ENCODE results near the gene GREB1L. TPM values are rescaled to one million over a fixed set of nuclear protein-coding genes. Genes with fewer than 3 reads are reported as not detected.

GREB1L gene
- total RNA-seq, 1 donor from 2014 or later, result 0.98 TPM

DNA sequence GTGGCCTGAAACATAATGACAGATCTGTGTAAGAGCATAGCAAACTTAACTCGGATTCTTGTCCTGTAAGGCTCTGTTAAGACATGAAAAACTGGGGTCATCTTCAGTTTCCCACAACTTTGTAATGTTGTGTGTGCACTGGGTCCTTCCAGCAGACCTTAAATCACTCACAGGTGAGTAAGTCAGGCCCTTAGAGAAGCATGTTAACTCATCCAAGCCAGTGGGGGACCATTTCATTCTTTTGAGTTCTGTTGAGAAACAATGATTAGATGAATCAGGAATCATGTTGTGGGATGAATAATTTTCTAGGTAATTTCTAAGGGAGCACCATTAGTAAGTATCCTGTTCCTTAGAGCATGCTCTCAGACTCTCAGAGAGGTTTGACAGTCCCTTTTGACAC is 191.4 kb downstream of the GREB1L start:
- Histone ChIP-seq H3K27ac (no peak overlapping the region), H3K9me3 (no peaks in the 10 kb centered on the region), H3K4me3 (no peak overlapping the region), H3K36me3 (no peaks in the 10 kb centered on the region), H3K27me3 (no peaks in the 10 kb centered on the region), H3K4me1 (no peaks in the 10 kb centered on the region)
- intact Hi-C loops (cut with DNase I), result no loop called here
- DNase-seq (ENCODE audit: extremely low spot score in 2 of 2), result no peak
- TF ChIP-seq, protein P1, sequence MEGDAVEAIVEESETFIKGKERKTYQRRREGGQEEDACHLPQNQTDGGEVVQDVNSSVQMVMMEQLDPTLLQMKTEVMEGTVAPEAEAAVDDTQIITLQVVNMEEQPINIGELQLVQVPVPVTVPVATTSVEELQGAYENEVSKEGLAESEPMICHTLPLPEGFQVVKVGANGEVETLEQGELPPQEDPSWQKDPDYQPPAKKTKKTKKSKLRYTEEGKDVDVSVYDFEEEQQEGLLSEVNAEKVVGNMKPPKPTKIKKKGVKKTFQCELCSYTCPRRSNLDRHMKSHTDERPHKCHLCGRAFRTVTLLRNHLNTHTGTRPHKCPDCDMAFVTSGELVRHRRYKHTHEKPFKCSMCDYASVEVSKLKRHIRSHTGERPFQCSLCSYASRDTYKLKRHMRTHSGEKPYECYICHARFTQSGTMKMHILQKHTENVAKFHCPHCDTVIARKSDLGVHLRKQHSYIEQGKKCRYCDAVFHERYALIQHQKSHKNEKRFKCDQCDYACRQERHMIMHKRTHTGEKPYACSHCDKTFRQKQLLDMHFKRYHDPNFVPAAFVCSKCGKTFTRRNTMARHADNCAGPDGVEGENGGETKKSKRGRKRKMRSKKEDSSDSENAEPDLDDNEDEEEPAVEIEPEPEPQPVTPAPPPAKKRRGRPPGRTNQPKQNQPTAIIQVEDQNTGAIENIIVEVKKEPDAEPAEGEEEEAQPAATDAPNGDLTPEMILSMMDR (IDR thresholded peaks at IDR 0.05), result no peak
- TF ChIP-seq POLR2AphosphoS5 (IDR thresholded peaks at IDR 0.05; ENCODE audit: insufficient read depth in 1 of 2, low read depth in 1 of 2), result no peak
- no peak for TF ChIP-seq POLR2A (IDR thresholded peaks at IDR 0.05)

DNA sequence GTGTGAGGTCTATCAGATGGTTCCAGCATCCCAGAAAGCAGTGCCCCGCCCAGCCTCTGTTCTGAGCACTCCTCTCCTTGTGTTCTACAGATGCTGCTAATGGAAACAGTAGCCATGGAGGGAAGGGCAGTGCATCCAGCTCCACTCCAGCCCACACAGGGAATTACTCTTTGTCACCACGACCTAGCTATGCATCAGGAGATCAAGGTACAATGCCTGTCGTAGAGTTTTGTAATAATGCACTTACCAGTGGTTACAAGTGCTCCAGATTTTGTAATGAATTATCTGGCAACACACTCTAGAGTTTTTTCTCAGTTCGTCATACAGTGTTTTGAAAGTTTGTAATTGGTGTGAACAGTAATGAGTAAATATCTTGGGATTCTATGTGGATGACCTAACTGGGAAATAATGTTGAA is 197.4 kb downstream of the GREB1L start:
- Histone ChIP-seq H3K4me1 (no peaks in the 10 kb centered on the region), H3K27ac (no peak overlapping the region), H3K27me3 (no peaks in the 10 kb centered on the region), H3K36me3 (no peaks in the 10 kb centered on the region), H3K4me3 (no peak overlapping the region), H3K9me3 (no peaks in the 10 kb centered on the region)
- TF ChIP-seq, protein P1 (IDR thresholded peaks at IDR 0.05), result no peak
- TF ChIP-seq POLR2A (IDR thresholded peaks at IDR 0.05) (no peak), POLR2AphosphoS5 (IDR thresholded peaks at IDR 0.05; ENCODE audit: insufficient read depth in 1 of 2, low read depth in 1 of 2) (no peak)
- intact Hi-C loops (cut with DNase I), result no loop called here
- no peak for DNase-seq (ENCODE audit: extremely low spot score in 2 of 2)

GRCh38 chr18:21441670-21442069 is 199.6 kb downstream of the GREB1L start:
- no peak for TF ChIP-seq POLR2A (IDR thresholded peaks at IDR 0.05)
- no peak for TF ChIP-seq POLR2AphosphoS5 (IDR thresholded peaks at IDR 0.05; ENCODE audit: insufficient read depth in 1 of 2, low read depth in 1 of 2)
- TF ChIP-seq, protein P1 (IDR thresholded peaks at IDR 0.05), result no peak
- DNase-seq (ENCODE audit: extremely low spot score in 2 of 2), result no peak
- no peaks in the 10 kb centered on the region for H3K27me3 ChIP-seq
- no peaks in the 10 kb centered on the region for H3K9me3 ChIP-seq
- H3K36me3 ChIP-seq, result no peaks in the 10 kb centered on the region
- intact Hi-C loops (cut with DNase I), result loop anchor here (10.0 kb wide), 1 partner anchor 247 kb away; no protein-coding TSS in a partner anchor
- no peaks in the 10 kb centered on the region for H3K4me1 ChIP-seq
- no peak overlapping the region for H3K4me3 ChIP-seq
- H3K27ac ChIP-seq, result no peak overlapping the region

- intact Hi-C loops (cut with DNase I), result loop anchor here (10.0 kb wide), 1 partner anchor 249 kb away; no protein-coding TSS in a partner anchor
- no peak overlapping the region for H3K4me3 ChIP-seq
- H3K36me3 ChIP-seq, result no peaks in the 10 kb centered on the region
- DNase-seq (ENCODE audit: extremely low spot score in 2 of 2), result no peak
- no peak overlapping the region for H3K27ac ChIP-seq
- TF ChIP-seq POLR2AphosphoS5 (IDR thresholded peaks at IDR 0.05; ENCODE audit: insufficient read depth in 1 of 2, low read depth in 1 of 2) (no peak), POLR2A (IDR thresholded peaks at IDR 0.05) (no peak)
- TF ChIP-seq, protein P1 (IDR thresholded peaks at IDR 0.05), result no peak
- H3K9me3 ChIP-seq, result no peaks in the 10 kb centered on the region
- H3K4me1 ChIP-seq, result no peaks in the 10 kb centered on the region
- H3K27me3 ChIP-seq, result no peaks in the 10 kb centered on the region
Measured at GRCh38 chr18:21443776-21444464, 201.9 kb downstream of the GREB1L start.

Measured in vagina (tissue), 2 donors.